HEK293T (cell line): ENCODE measurements around the gene TOM1L1.

Experiments used
- BHLHE40 ChIP-seq: fragments of 450-650 bp; IDR thresholded peaks from 2 replicates; pipeline ENCODE4 v1.6.1; 2016; ENCODE audit warnings: mild to moderate bottlenecking, moderate library complexity, borderline replicate concordance
- FOXA1 ChIP-seq: fragments of 450-650 bp; IDR thresholded peaks from 2 replicates; pipeline ENCODE4 v1.6.1; 2016; ENCODE audit warnings: mild to moderate bottlenecking
- FOXK2 ChIP-seq: fragments of 450-650 bp; IDR thresholded peaks from 2 replicates; pipeline ENCODE4 v1.6.1; 2016; ENCODE audit warnings: mild to moderate bottlenecking

DNA sequence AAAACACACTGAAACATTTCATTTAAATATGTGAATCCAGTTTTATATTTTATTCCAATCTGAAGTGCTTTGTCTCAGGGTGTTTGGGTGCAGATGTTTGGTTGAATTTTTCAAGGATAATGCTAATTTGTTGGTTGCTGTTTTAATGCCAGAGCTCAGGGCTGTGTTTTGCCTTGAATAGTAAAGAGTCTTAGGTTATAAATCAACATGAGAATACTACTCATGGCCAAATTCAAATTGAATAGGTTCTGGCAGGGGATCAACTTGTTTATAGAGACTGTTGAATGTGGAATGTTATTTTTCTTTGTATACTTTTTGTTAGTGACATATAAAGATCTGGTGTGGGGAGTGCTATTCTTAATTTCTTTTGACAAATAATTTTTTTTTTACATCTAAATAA lies 18.8 kb downstream of the TOM1L1 start:
- TF ChIP-seq FOXK2, result no peak
- no peak for TF ChIP-seq BHLHE40
- TF ChIP-seq FOXA1, result no peak
